ENCODE results near the gene DLG1.
A peak's percentile ranks its signal among the peaks of the same experiment; 100 is the strongest.
"Not testable (repeated sequence)": the region's sequence is repeated elsewhere in the genome, so short reads cannot be mapped to it uniquely, and the experiment has no call there.

DLG1 gene

DNA sequence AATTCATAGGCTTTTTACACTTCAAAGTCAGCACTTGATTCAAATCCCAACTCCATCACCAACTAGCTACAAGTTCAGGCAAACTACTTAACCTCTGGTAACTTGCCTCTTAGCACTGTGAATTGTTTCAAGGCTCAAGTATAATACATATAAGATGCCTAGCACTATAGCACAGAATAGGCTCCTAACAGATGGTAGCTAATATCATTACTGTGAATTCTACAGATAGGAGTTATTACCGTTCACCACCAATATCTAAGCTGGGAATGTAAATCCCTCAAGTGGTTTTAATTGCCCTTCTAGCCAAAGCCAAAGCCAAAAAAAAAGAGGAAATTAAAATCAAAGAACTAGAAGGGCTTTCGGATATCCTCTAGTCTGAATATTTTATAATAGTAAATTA lies 15.4 kb downstream of the DLG1 start:
- no peak for DNase-seq

DNA sequence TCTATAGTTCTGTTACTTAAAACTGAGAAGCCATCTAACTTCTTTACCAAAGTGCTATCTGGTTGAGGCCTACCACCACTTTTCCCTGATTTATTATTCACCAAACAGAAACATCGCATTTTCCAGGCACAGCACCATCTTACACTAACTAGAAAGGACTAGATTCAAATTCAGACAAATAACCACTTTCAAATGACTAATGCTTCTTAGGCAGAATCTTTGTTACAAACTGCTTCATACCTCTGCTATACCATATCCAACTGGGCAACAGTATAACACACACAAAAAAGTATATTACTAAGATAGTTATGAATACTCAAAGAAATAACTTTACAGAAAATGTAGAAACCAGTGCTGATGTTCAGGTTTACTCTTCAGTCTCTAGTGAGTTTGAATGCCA lies 16.6 kb downstream of the DLG1 start:
- no peak for DNase-seq

DNA sequence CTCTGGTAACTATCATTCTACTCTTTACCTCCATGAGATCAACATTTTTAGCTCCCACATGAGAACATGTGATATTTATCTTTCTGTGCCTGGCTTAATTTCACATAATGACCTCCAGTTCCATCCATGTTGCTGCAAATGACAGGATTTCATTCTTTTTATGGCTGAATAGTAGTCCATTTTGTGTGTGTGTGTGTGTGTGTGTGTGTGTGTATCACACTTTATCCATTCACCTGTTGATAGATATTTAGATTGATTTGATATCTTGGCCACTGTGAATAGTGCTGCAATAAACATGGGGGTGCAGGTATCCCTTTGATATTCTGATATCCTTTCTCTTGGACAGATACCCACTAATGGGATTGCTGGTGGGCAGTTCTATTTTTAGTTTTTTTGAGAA lies 18.3 kb downstream of the DLG1 start:
- no peak for DNase-seq

DNA sequence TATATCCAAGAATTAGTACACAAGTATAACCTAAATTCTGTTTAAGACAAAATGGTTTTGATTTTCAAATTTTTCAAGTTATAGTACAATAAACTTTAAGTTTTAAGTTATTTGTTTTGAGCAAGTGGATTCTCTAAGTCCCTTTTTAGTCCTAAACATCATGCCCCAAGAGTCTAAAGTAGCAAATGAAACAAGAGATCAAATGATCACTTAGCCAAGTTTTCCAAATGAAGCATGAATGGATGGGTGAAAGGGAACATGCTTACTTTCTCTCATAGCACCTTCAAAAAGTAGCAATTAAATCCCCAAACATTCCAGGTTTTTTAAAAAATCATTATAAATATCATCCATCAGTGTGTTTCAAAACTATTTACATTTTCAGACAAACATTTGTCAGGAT lies 19.5 kb downstream of the DLG1 start:
- DNase-seq = no peak

DNA sequence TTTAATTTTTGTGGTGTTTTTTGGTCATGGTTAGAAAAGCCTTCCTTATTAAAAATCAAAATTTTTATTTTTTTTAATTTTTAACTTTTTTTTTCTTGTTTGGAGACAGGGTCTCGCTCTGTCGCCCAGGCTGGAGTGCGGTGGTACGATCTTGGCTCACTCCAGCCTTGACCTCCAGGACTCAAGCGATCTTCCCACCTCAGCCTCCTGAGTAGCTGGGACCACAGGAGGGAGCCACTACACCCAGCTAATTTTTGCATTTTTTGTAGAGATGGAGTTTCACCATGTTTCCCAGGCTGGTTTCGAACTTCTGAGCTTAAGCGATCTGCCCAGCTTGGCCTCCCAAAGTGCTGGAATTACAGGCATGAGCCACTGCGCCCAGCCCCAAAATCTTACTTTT lies 21.6 kb downstream of the DLG1 start:
- DNase-seq = not testable (repeated sequence)

DNA sequence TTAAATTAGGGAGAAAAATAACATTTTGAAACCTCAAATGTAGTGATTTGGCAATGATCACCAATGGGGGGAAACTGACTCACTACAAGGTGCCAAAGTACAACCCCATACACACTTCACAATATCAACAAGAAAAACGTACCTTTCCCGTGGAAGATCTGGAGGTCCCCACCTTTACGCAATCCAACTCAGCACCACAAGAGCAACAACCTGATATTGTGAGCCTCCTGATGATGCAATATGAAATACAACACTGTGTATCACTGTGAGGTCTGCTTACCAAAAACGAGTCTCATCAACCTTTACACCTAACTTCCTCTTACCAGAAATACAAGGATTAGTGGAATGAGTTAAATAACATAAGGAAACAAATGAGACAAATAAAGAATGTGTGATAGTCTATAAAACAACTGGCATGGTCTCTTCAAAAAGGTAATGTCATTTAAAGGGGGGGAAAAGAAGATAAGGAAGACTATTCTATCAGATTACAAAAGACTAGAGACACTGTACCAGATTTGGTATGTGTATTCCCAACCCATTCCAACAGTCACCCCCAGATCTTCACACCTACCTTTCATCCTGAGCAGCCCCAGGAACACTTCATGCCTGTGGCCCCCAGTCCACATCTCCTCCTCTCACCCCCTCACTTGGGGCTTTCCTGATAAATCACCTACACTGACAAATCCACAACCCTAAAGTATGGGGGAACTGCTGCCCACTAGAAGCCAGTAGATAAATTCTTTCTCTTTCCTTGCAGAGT lies 27.7 kb downstream of the DLG1 start:
- DNase-seq = no peak

DNA sequence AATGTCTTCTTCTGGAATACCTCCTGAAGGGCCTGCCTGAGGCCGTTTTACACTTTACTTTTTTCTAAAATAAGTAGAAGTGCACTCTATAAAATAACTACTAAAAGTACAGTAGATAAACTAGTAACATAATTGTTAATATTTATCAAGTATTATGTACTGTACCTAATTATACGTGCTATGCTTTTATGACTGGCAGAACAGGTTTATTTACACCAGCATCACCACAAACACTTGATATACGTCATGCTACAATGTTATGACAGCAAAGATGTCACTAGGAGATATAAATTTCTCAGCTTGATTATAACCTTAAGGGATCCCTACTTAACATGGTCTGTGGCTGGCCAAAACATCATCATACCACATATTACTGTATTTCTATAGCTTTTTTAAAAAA lies 29.4 kb downstream of the DLG1 start:
- peak; percentile 45 for DNase-seq

DNA sequence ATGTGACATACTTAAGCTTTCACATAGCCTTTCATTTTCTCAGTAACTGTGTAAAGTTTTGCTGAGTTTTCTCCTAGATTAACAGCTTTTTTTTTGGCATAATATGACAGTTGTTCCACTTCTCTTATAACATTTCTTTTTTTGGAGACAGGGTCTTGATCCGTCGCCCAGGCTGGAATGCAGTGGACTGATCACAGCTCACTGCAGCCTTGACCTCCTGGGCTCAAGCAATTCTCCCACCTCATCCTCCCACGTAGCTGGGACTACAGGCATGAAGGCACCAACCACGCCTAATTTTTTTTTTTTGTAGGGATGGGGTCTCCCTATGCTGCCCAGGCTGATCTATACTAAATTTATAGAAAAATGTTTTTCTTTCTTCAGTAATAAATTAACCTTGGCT lies 30.1 kb downstream of the DLG1 start:
- DNase-seq = no peak

DNA sequence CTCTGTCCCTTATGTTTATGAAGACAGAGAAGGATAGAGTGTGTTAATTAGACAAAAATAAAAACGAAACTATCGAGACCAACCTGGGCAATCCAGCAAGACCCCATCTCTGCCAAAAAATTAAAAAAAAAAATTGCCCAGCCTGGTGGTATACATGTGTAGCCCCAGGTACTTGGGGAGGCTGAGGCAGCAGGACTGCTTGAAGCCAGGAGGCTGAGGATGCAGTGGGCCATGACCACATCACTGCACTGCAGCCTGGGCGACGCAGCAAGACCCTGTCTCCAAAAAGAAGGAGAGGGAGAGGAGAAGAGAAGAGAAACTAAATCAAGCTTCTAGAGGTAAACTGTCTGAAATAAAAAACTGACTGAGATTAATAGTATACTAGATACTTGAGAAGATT lies 32.1 kb downstream of the DLG1 start:
- DNase-seq = no peak

DNA sequence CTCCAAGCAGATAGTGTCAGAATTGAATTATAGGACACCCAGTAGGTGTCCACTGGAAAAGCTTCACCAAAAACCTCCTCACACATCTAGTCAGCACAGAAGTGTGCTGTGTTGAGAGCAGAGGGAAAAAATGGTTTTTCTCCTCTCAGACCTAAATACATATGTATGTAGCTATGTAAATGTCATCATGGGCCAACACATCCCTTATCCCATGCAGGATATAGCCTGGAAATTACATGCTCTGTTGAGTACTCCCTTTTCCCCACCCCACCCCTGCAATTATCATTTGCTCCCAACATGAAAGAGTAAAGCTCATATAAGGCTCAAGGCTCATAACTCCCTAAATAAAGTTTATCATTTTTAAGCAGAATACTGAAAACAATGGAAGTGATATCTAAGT lies 35.7 kb downstream of the DLG1 start:
- DNase-seq = no peak

DNA sequence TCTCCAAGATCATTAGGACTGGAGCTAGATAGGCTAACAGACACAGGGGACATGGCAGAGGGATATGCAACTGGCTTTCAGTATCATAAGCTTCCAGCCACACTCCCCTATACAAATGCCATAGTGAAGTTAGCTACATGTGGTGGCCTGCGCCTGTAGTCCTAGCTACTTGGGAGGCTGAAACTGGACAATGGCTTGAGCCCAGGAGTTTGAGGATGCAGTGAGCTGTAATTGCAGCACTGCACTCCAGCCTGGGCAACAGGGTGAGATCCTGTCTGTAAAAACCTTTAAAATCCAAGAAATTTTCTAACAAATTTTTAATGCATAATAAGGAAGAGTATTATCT lies 37.3 kb downstream of the DLG1 start:
- no peak for DNase-seq

DNA sequence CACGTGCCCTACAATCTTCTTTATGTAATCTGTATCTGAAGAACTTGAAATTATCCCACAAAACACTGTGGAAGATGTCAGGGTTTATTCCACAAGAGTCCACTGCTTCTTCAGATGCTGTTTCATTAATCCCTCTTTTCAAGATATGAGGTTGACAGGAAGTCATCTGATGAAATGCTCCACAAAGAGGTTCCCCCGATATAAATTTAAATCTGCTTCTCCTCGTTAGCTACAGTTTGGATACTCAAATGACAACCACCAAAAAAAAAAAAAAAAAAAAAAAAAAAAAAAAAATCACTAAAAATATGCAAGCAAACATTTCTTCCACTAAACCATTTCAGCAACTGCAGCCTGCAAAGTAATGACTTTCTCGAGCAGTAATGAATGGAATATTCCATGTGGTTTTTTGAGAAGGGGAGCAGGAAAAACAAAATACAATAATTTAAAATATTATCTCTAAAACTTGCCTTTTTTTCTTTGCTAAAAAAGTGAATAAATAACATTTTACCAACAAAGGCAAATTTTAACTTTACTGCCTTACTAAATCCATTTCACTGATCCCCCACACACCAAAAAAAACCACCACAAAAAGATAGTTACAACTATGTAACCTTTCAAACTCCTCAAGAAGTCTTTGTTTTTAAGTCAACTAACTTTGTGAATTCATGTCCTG lies 37.8 kb downstream of the DLG1 start:
- DNase-seq = no peak

DNA sequence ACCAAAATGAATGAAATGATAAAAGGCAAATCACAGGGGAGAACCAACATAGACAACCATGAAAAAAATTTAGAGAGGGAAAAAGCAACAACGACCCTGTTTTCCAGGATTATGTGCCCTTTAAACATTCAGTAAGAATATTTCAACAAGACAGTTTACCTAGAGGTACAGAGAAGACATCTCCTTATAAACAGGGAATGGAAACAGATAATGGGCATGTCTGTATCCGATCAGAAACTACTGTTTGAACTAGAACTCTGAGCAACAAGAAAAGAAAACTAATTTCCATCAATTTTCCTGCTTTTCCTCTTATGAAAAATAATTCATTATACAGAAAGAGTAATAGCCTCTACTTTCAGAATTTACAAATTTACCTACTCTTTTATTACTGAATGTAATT lies 39.3 kb downstream of the DLG1 start:
- peak; percentile 14 for DNase-seq

DNA sequence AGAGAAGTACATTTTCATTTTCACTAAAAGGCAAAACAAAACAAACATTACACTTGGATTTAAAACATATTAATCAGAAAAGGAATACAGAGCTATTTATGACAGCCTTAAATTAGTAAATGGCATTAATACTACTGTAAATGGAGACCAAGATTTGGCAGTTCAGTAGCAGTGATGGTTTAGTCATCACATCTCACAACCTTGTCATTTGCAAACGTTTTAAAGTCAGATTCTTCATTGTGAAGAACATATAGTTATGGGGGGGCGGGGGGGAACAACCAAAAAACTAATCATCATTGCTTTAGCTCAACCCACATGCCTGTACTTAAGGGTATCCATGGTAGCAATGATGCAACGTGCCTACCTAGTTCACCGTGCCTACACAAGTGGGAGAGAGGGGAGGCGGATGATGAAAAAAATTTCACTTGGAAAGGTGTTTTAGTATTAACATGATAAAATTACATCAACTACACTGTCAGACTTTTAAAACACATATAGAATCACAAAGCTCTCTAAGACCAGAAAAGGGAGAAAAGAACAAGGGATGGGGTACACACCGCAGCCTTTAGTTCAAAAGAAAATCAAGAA lies 40.1 kb downstream of the DLG1 start:
- DNase-seq = no peak

DNA sequence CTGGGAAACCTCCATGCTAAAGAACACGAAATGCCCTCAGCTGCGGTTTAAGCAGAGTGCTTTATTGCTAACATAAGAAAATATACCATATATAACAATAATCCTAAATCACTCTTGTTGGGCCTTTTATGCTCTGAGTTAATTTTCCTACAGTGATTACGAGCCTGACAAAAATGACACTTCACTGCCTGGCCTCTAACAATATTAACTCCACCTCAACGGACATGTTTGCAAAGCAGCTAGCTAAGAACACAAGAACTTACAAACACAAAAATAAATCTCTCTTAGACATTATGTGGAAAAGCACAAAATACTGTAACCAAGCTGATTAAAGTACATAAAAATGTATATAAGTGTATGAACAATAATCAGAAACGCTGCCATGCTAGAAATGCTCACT lies 40.7 kb downstream of the DLG1 start:
- DNase-seq = no peak

DNA sequence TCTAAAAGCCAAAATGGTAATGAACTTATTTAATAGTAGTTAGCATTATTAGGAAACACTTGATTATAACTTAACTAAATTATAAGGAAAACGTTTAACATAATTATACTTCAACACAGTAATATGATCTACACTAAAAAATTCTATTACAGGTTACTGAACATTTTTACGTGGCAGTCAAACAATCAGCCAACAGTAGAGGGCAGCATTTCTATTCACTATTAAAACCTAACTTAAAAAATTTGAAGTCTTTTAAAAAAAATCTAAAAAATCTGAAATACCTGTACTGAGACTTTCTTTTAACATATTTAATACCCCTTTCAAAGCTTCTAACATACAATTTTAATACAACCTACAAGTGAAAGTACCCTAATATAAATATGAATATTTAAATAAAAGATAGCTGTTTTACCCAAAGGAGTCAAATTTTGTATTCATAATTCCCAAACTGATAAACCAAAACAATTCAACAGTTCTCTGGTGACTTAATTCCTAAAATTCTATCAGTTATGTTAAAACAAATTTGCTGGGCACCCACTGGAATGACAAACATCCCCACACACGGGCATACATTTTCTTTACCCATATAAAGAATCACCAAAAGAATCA lies 41.5 kb downstream of the DLG1 start:
- DNase-seq = peak; percentile 79

DNA sequence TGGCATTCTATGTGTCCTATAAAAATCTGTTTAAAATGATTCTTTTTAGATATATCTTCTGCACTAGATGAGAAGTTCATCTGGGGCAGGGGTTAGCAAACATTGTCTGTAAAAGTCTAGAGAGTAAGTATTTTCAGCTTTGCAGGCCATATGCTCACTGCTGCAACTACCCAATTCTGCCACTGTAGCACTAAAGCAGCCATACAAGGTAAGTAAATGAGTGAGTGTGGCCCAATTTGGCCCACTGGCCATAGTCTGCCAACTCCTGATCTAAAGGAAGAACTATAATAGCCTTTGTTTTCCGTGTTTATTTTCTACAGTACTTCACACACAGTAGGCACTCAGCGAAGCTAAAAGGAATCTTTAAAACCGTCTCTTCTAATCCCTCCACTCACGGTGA lies 42.3 kb downstream of the DLG1 start:
- no peak for DNase-seq

DNA sequence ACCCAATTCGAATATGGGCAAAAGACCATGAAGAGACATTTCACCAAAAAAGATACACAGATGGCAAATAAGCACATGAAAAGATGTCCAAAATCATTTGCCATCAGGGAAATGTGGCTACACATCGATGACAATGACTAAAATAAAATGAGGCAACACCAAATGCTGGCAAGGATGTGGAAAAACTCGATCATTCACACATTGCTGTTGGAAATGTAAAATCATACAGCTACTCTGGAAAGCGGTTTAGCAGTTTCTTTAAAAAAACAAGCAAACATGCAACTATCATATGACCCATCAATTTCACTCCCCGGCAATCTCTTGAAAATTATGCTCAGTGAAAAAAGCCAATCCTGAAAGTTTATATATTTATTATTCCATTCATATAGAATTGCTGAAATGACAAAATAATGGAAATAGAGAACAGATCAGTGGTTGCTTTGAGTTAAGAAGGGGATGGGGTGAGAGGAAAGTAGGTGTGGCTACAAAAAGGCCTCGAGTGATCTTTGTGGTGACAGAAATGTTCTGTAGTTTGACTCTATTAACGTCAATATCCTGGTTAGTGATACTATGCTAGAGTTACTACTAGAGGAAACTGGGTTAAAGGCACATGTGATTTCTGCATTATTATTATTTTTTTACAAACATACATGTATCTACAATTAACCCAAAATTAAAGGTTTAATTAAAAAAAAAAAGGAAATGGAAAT lies 45.0 kb downstream of the DLG1 start:
- no peak for DNase-seq

DNA sequence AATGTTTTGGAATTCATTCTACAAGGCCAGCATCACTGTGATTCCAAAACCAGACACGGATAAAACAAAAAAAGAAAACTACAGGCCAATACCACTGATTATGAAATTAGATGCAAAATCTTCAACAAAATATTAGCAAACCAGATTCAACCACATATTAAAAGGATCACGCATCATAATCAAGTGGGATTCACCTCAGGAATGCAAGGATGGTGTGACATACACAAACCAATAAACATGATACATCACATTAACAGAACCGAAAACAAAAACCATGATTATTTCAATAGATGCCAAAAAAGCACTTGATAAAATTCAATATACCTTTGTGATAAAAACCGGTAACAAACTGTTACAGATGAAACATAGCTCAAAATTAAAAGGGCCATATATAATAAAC lies 48.9 kb downstream of the DLG1 start:
- DNase-seq = no peak

DNA sequence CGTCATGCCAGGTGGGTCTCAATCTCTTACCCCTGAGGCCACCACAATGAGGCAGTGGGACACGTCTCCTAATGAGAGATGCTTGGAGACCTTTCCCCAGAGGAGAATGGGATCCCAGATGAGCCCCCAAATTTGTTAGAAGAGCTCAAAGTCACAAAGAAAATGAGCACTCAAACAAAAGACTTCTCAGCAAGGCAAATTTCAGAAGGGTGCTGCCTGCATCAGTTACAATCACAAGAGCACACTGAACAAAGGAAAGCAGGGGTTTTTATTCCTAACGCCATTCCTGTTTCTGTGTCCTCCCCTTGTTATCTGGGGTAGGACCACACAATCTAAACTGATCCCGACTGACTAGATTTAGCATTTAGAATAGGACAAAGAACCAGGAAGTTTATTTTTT lies 50.1 kb downstream of the DLG1 start:
- no peak for DNase-seq

DNA sequence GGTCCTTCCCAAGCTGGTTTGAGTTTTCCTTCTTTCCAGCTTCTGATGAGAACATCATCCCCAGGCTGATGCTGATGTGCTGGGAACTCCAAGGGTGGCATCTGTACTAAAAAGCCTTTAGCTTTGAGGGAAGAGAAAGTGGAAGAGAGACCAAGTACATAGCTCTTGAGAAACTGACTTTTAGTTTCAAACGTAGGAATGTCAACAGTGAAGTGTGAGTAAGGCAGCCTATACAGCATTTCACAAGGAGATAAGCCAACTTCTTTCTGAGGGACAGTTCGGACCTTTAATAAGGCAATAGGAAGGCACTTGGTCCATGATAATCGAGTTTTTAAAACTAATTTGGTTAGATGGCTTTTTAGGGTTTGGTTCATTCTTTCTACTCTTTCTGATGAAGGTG lies 53.7 kb downstream of the DLG1 start:
- no peak for DNase-seq

DNA sequence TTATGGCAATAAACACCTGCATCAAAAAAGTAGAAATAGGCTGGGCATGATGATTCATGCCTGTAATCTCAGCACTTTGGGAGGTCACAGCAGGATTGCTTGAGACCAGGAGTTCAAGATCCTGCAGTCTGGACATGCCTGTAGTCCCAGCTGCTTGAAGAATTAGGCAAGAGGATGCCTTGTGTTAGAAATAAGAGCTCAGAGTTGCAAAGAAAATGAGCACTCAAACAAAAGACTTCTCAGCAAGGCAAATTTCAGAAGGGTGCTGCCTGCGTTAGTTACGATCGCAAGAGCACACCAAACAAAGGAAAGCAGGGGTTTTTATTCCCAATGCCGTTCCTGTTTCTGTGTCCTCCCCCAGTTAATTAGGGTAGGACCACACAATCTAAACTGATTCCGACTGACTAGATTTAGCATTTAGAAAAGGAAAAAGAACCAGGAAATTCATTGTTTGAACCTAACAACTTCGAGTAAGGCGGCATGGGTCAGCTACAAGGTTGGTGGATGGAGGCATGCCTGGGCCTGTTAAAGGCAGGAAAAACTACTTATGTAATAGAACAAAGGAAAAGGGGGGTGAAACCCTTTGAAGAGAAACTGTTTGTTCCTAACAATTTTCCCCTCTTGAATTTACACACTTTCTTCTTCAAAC lies 55.5 kb downstream of the DLG1 start:
- no peak for DNase-seq

DNA sequence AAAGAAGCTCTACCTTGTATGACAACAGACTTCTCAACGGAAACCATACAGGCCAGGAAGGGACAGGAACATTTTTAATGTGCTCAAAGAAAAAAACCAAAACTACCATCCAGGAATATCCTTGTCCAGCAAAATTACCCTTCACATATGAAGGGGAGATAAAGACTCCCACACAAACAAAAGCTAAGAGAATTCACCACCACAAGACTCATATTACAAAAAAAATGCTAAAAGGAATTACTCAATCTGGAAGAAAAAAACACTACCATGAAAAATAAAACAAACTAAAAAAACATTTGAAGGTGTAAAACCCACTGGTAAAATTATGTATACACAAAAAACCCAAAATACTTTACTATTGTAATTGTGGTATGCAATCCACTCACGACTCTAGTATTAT lies 57.2 kb downstream of the DLG1 start:
- no peak for DNase-seq

Measured in NCI-H510A treated with DMSO at 0.1 percent for 48 hours (cell line).